Islet of Langerhans (tissue), 1 donor: ENCODE measurements around the gene GMDS.

Source experiments
- FAIRE-seq: peaks from one replicate; lab custom pipeline; 2011; peaks lifted over from hg19 to GRCh38; lab: Jason Lieb, UNC

GMDS gene

DNA sequence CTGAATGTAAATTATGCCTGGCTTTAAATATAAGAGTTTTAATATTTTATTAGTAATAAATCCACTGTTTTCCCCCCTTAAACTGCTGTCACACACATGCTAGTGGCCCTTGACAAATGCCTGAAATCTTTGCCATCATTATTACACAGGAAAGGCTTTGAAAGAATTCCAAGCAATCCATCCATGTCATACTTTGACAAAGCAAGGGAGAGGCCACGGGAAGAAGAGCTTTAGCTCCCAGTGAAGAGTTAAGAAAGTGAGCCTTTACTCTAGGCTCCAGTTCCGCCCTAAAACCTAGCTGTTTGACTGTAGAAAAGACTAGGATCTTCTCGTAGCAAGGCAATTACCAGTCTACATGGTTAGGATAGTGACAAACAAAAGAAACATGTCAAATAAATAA lies 147.9 kb downstream of the GMDS start:
- no peak for FAIRE-seq

GRCh38 chr6:2094642-2095041 lies 150.8 kb downstream of the GMDS start:
- no peak for FAIRE-seq

GRCh38 chr6:2086326-2086965 lies 159.0 kb downstream of the GMDS start:
- no peak for FAIRE-seq

GRCh38 chr6:2085657-2086056 lies 159.7 kb downstream of the GMDS start:
- FAIRE-seq, result no peak

DNA sequence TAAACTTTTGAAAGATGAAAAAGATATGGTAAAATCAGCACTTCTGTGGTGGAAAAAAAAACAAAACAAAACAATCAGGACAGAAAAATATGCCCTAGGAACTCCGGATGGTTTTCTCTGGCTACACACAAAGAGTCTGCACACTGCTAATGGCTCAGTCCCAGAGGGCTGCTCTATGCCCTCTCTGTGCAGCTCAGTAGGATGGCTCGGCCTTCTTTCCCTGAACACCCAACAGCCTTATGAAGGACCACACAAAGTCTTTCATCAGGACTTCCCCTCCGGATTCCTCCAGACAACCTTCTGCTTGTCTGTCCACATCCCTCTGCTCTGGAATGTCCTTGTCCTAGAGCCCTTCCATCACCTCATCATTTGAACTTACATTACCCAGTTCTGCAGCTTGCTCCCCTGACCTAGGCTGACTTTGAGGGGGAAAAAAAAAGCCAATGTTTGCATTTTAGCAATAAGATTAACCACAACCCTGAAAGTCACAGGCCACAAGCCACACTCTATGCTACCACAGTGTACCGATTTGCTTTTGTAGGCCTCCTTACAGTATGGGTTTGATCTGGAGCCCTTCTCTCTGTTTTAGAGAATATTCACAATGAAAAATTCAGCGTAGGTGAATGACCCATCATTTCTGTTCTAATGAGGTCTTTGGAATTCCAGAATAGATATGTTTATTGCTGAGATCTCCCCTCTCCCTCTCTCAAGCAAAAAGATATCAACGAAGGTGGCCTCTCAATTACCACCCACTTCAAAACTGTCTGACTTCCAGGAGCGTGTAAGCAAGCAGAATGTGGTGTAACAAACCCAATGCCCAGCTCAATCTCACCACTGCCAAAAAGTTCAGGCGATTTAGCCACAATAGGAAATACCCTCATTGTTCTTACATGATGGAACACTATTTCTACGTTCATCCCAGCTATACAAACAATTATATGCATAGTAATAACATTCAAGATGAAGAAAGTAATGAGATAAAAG lies 164.0 kb downstream of the GMDS start:
- no peak for FAIRE-seq

- no peak for FAIRE-seq
Observed at GRCh38 chr6:2078888-2079287, 166.5 kb downstream of the GMDS start.

DNA sequence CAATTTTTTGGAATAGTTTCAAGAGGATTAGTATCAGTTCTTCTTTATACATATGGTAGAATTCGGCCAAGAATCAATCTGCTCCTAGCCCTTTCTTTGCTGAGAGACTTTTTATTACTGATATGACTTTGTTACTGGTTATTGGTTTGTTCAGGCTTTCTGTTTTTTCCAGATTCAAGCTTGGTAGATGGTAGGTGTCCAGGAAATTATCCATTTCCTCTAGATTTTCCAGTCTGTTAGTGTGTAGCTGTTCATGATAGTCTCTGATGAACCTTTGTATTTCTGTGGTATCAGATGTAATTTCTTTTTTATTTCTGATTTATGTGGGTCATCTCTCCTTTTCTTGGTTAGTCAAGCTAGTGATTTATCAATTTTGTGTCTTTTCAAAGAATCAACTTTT lies 167.6 kb downstream of the GMDS start:
- FAIRE-seq, result no peak

- no peak for FAIRE-seq
Observed at GRCh38 chr6:2073476-2073875, 171.9 kb downstream of the GMDS start.

- FAIRE-seq, result no peak
Observed at GRCh38 chr6:2072453-2072852, 173.0 kb downstream of the GMDS start.

DNA sequence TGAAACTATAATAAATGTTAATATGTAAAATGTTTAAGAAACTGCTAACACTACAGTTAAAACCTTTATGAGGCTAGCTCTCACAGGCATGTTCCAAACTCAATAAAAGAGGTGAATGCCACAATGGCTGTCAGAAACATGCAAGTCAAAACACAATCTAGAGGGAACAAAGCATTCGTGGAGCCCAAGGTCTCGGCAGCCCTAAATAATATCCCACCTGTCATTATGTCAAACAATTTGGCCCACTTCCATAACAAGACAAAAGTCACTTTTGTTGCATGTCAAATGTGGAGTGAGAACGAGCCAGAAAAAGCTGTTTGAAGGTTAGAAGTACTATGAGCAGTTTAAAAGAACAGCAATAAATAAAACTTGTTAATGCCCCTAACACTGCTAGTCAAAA lies 181.9 kb downstream of the GMDS start:
- no peak for FAIRE-seq

GRCh38 chr6:2061880-2062279 lies 183.5 kb downstream of the GMDS start:
- no peak for FAIRE-seq

DNA sequence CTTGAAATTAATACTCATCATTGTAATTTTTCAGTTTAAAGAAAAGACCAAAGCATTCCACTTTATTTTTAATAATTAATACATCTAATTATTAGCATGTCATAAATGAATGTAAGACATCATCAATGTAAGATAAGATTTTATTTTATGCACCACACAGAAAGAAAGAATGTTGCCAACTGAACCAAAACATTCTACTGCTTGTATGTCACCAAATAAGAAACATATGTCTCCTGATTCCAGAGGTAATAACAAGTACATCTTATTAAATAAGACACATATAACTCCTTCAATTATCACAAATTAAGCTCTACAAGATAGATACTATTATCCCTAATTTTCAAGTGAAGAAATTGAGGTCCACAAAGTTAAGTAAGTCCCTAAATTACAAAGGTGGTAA lies 189.5 kb downstream of the GMDS start:
- FAIRE-seq, result no peak

GRCh38 chr6:2055143-2055542 lies 190.3 kb downstream of the GMDS start:
- no peak for FAIRE-seq

GRCh38 chr6:2054516-2055067 lies 190.8 kb downstream of the GMDS start:
- no peak for FAIRE-seq

DNA sequence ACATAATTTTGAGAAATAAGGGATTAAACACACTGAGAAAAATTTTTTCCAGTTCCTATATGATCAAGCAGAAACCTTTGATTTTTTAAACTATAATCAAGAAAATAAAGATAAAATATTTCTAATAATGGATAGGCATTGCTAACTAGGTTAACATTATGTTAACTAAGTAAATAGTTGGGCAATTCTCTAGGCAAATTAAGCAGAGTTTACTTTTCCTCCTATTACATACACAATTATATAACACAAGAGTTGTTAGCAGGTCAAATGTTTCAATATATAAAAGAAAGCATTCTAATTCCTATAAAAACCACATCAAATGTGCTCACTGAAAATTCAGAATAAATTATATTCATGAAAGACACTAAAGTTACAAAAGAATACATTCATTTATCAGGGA lies 191.7 kb downstream of the GMDS start:
- FAIRE-seq, result no peak

GRCh38 chr6:2047855-2048254 lies 197.6 kb downstream of the GMDS start:
- FAIRE-seq, result no peak

- no peak for FAIRE-seq
Observed at GRCh38 chr6:2044192-2044591, 201.2 kb downstream of the GMDS start.

- FAIRE-seq, result no peak
Observed at GRCh38 chr6:2042956-2043648, 202.3 kb downstream of the GMDS start.

DNA sequence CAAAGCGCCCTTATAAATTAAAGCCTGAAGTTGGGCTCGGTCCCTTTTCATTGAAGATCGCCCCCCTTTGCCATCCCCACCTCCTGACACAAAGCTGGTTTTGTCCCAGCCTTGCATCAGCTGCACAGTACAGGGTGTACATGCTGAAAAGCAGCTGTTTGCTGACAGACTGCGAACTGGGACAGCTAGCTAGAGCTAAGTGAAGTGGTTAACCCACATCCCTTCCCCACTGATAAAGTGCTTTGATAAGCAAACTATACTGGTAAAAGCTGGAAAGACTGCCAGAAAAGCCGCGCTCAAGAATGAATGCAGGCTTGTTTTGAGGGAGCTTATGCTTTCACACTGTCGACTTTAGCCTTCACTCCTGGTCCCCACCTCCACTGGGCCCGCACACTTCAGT lies 207.3 kb downstream of the GMDS start:
- no peak for FAIRE-seq

DNA sequence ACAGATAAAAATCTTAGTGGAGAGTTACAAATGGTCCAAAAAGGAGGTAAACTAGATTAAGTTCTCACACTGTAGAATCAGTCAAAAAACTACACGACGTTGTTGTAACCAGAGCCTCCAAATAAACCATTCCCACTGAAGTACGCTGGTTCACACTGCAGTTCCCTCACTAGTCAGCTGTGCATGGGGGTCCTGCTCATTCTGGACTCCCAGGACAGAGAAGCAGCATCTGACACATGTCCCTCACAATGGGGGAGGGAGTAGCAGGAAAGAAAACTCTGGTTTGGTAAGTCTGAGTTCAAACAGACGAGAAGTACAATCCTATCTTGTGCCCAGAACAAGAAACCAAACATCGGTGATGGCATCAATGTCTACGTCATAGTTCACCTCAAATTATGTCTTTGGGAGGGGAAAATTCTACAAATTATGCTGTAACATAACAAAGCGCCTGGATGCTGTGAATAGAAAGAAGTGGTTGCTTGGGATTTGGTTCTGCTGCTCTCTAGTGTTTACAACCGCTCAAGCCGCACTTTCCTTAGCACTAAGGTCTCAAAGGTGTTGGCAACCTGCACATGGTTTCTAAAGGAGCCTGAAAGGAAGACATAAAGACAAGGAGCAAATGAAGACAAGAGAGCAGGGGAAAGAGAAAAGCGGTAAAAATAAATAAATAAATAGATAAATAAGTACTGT lies 208.0 kb downstream of the GMDS start:
- FAIRE-seq, result no peak

DNA sequence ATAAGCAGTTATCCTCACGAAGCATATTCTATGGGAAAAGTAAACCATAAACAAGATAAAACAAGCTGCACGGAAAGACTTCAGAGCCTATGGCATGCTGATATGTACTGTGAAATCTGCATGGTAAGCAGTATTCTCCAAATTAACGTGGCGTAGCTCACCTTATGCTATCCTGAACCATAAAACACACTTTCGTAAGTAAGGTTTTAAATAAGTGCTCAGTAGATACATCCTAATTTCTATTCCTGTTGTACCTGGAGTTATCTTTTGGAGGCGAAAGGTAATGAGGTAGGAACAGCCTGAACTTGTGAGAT lies 208.7 kb downstream of the GMDS start:
- no peak for FAIRE-seq
